Hepatocyte (in vitro differentiated cells): ENCODE data around the gene AUTS2.

ENCODE experiments used
- EZH2 ChIP-seq: fragments of 200-600 bp; sonication (generic); IDR thresholded peaks from 2 replicates; pipeline ENCODE4 v1.6.1; 2016; ENCODE audit warnings: antibody characterized with exemption, mild to moderate bottlenecking, borderline replicate concordance
- EZH2phosphoT487 ChIP-seq: fragments of 200-600 bp; sonication (generic); IDR thresholded peaks from one replicate; pipeline ENCODE4 v1.6.1; 2018; ENCODE audit warnings: antibody characterized with exemption, mild to moderate bottlenecking, low read depth, moderate library complexity; ENCODE audit not compliant: unreplicated experiment, severe bottlenecking
- TF ChIP-seq, protein P1 (sequence below): fragments of 200-600 bp; sonication (generic); IDR thresholded peaks from 2 replicates; pipeline ENCODE4 v1.5.1; 2016; ENCODE audit warnings: antibody characterized with exemption, mild to moderate bottlenecking; ENCODE audit not compliant: poor library complexity

GRCh38 chr7:70299472-70299807, 701.2 kb downstream of the AUTS2 start:
- TF ChIP-seq, protein P1, sequence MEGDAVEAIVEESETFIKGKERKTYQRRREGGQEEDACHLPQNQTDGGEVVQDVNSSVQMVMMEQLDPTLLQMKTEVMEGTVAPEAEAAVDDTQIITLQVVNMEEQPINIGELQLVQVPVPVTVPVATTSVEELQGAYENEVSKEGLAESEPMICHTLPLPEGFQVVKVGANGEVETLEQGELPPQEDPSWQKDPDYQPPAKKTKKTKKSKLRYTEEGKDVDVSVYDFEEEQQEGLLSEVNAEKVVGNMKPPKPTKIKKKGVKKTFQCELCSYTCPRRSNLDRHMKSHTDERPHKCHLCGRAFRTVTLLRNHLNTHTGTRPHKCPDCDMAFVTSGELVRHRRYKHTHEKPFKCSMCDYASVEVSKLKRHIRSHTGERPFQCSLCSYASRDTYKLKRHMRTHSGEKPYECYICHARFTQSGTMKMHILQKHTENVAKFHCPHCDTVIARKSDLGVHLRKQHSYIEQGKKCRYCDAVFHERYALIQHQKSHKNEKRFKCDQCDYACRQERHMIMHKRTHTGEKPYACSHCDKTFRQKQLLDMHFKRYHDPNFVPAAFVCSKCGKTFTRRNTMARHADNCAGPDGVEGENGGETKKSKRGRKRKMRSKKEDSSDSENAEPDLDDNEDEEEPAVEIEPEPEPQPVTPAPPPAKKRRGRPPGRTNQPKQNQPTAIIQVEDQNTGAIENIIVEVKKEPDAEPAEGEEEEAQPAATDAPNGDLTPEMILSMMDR = no peak
- no peak for TF ChIP-seq EZH2
- TF ChIP-seq EZH2phosphoT487 = no peak
